NT2/D1 (cell line): ENCODE data around the gene PCNX4.

Experiments used
- SUZ12 ChIP-seq: IDR thresholded peaks from 2 replicates; pipeline ENCODE4 v1.6.1; 2011; ENCODE audit not compliant: insufficient read length, insufficient read depth; ENCODE audit errors: extremely low read depth
- YY1 ChIP-seq: IDR thresholded peaks from 2 replicates; pipeline ENCODE4 v1.6.1; 2011; ENCODE audit not compliant: insufficient read length, insufficient read depth
- ZNF274 ChIP-seq: IDR thresholded peaks from 2 replicates; pipeline ENCODE4 v1.6.1; 2011; ENCODE audit warnings: mild to moderate bottlenecking, low read depth, low read length

DNA sequence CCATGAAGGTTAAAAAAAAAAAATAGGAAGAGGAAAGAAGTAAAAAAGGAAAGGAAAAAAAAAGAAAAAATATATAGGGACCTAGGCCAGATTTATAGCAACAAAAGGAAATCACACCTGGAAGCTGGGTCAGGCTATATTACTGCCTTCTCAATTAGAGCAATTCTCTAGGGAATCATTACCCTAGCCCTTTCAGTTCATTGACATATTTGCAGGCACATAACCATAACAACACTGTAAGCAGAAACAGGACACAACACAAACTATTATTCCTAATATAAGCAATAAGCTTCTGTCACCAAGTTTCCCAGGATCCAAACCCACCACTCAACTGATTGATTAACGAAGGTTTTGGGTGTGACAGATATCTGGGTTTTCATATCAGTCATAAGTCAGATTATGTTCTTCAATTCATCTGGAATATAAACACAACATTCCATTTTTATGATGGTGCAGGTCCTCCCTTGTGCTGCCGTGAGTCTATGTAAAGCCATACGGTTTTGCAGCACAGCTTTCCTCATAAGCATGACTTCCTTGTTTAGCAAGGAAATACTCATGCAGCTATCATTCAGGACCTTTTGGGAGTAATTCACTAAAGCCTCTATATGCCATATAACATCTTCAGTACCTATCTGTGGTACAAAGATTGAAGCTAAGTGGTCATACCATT is 4.2 kb downstream of the PCNX4 start:
- TF ChIP-seq YY1: no peak
- no peak for TF ChIP-seq ZNF274
- no peak for TF ChIP-seq SUZ12
